Measurements from ENCODE around the gene DEFB128. TPM values are rescaled to one million over a fixed set of nuclear protein-coding genes. Genes with fewer than 3 reads are reported as not detected.

Gene DEFB128
- total RNA-seq, 1 experiment from 2014 or later: not detected

GRCh38 chr20:221258-221830 is 31.8 kb upstream of the DEFB128 start:
- Histone ChIP-seq H3K9me3 (ENCODE audit: low read depth, low read length, poor library complexity, severe bottlenecking) (no peaks in the 10 kb centered on the region), H3K27me3 (replicated peaks; ENCODE audit: insufficient read depth, low read depth, low read length, poor library complexity) (peaks cover 9% of the 10 kb centered on the region), H3K36me3 (ENCODE audit: insufficient read depth, low read length, poor library complexity, severe bottlenecking) (no peaks in the 10 kb centered on the region), H3K27ac (ENCODE audit: low read depth, low read length, poor library complexity, severe bottlenecking) (no peak overlapping the region), H3K4me3 (ENCODE audit: low read depth, low read length, poor library complexity, severe bottlenecking) (no peak overlapping the region), H3K4me1 (ENCODE audit: insufficient read depth, low read length, poor library complexity, severe bottlenecking) (no peaks in the 10 kb centered on the region)
- no TSS peak for BruUV-seq (replicated peaks)
- DNase-seq (ENCODE audit: low spot score): no peak
- ChIA-PET CTCF (no interaction called here), POLR2A (ENCODE audit: low non-redundant PET) (no interaction called here)
- TF ChIP-seq EZH2 (IDR thresholded peaks at IDR 0.05; ENCODE audit: borderline replicate concordance, low read depth, low read length, poor library complexity, severe bottlenecking) (no peak), CTCF (conservative IDR thresholded peaks at IDR 0.05; ENCODE audit: low read depth, low read length) (no peak)
- intact Hi-C loops (cut with micrococcal nuclease; ENCODE audit: unreplicated experiment): no loop called here

GRCh38 chr20:219290-220115 is 30.0 kb upstream of the DEFB128 start:
- peak; percentile 60 for DNase-seq (ENCODE audit: low spot score)
- POLR2A ChIA-PET (ENCODE audit: low non-redundant PET): interaction anchor here (0.6 kb wide), 1 partner anchor 28 kb away, joined by 6 read pairs; no protein-coding TSS in a partner anchor
- no peaks in the 10 kb centered on the region for H3K36me3 ChIP-seq (ENCODE audit: insufficient read depth, low read length, poor library complexity, severe bottlenecking)
- intact Hi-C loops (cut with micrococcal nuclease; ENCODE audit: unreplicated experiment): no loop called here
- BruUV-seq (replicated peaks): no TSS peak
- H3K4me1 ChIP-seq (ENCODE audit: insufficient read depth, low read length, poor library complexity, severe bottlenecking): no peaks in the 10 kb centered on the region
- H3K27ac ChIP-seq (ENCODE audit: low read depth, low read length, poor library complexity, severe bottlenecking): no peak overlapping the region
- CTCF ChIA-PET: interaction anchor here (1.2 kb wide), 1 partner anchor 47 kb away, joined by 3 read pairs; no protein-coding TSS in a partner anchor
- H3K9me3 ChIP-seq (ENCODE audit: low read depth, low read length, poor library complexity, severe bottlenecking): no peaks in the 10 kb centered on the region
- TF ChIP-seq EZH2 (IDR thresholded peaks at IDR 0.05; ENCODE audit: borderline replicate concordance, low read depth, low read length, poor library complexity, severe bottlenecking): no peak
- TF ChIP-seq CTCF (conservative IDR thresholded peaks at IDR 0.05; ENCODE audit: low read depth, low read length): peak; percentile 55; the same call in 1 of the 2 replicates
- H3K4me3 ChIP-seq (ENCODE audit: low read depth, low read length, poor library complexity, severe bottlenecking): no peak overlapping the region
- peaks cover 9% of the 10 kb centered on the region for H3K27me3 ChIP-seq (replicated peaks; ENCODE audit: insufficient read depth, low read depth, low read length, poor library complexity)

- H3K9me3 ChIP-seq (ENCODE audit: low read depth, low read length, poor library complexity, severe bottlenecking): no peaks in the 10 kb centered on the region
- no peak overlapping the region for H3K4me3 ChIP-seq (ENCODE audit: low read depth, low read length, poor library complexity, severe bottlenecking)
- no peak overlapping the region for H3K27ac ChIP-seq (ENCODE audit: low read depth, low read length, poor library complexity, severe bottlenecking)
- CTCF ChIA-PET: no interaction called here
- H3K27me3 ChIP-seq (replicated peaks; ENCODE audit: insufficient read depth, low read depth, low read length, poor library complexity): peaks cover 9% of the 10 kb centered on the region
- intact Hi-C loops (cut with micrococcal nuclease; ENCODE audit: unreplicated experiment): no loop called here
- POLR2A ChIA-PET (ENCODE audit: low non-redundant PET): no interaction called here
- TF ChIP-seq CTCF (conservative IDR thresholded peaks at IDR 0.05; ENCODE audit: low read depth, low read length) (no peak), EZH2 (IDR thresholded peaks at IDR 0.05; ENCODE audit: borderline replicate concordance, low read depth, low read length, poor library complexity, severe bottlenecking) (no peak)
- no peak for DNase-seq (ENCODE audit: low spot score)
- H3K36me3 ChIP-seq (ENCODE audit: insufficient read depth, low read length, poor library complexity, severe bottlenecking): no peaks in the 10 kb centered on the region
- H3K4me1 ChIP-seq (ENCODE audit: insufficient read depth, low read length, poor library complexity, severe bottlenecking): no peaks in the 10 kb centered on the region
- no TSS peak for BruUV-seq (replicated peaks)
Measured at GRCh38 chr20:217266-217665, 27.8 kb upstream of the DEFB128 start.

Data from A673 (cell line).